ENCODE measurements around the gene CCDC39. TPM values are rescaled to one million over a fixed set of nuclear protein-coding genes. Genes with fewer than 3 reads are reported as not detected.

CCDC39 gene
- total and polyA plus RNA-seq, 9 of the 15 experiments (the other 6 are each of a cell fraction or from before 2014, with no cell fraction given): not detected

GRCh38 chr3:180657094-180657493 lies 22.2 kb downstream of the CCDC39 start:
- Histone ChIP-seq H3K4me3 (no peak overlapping the region), H3K9me3 (replicated peaks; ENCODE audit: control insufficient read depth, insufficient read depth, low read depth, low read length) (no peaks in the 10 kb centered on the region), H3K9me1 (ENCODE audit: control insufficient read depth, insufficient read depth, low read length) (no peaks in the 10 kb centered on the region), H3K36me3 (ENCODE audit: control insufficient read depth, insufficient read depth, low read length) (no peaks in the 10 kb centered on the region), H3K4me1 (replicated peaks in 1 of 2; ENCODE audit: control insufficient read depth in 2 of 2, insufficient read depth in 2 of 2, low read length in 2 of 2) (no peaks in the 10 kb centered on the region), H4K20me1 (replicated peaks; ENCODE audit: control insufficient read depth, insufficient read depth, low read length) (no peaks in the 10 kb centered on the region), H3K4me2 (ENCODE audit: insufficient read depth, low read length) (no peak overlapping the region), H2AFZ (ENCODE audit: low read depth, low read length) (no peak overlapping the region), H3K27ac (ENCODE audit: extremely low read depth, low read depth, low read length) (no peak overlapping the region), H3K79me2 (ENCODE audit: control insufficient read depth, insufficient read depth, low read length) (no peaks in the 10 kb centered on the region), H3K27me3 (ENCODE audit: control insufficient read depth in 2 of 2, insufficient read depth in 2 of 2, low read length in 2 of 2) (no peaks in the 10 kb centered on the region), H3K9ac (ENCODE audit: insufficient read depth in 1 of 2, low read depth in 2 of 2, low read length in 2 of 2) (no peak overlapping the region)
- no peak for TF ChIP-seq CBX2 (IDR thresholded peaks at IDR 0.05; ENCODE audit: insufficient read depth, low read length, poor library complexity, severe bottlenecking)
- TF ChIP-seq E2F8 (IDR thresholded peaks at IDR 0.05; ENCODE audit: low read depth, partially characterized antibody): no peak
- WGBS (ENCODE audit: insufficient coverage, low coverage, missing lambda C conversion rate): 0% methylated on average over 4 of the region's 4 CpGs
- ATAC-seq (no peak), FAIRE-seq (no peak), DNase-seq (ENCODE audit: extremely low read depth in 1 of 4, low spot score in 3 of 4) (no peak)
- POLR2A ChIA-PET: interaction anchor here (0.6 to 0.7 kb wide), 2 partner anchors 55 to 390 kb away, joined by 3 read pairs; no protein-coding TSS in a partner anchor
- intact Hi-C loops (cut with micrococcal nuclease): no loop called here
- BruUV-seq (replicated peaks): no TSS peak
- CTCF ChIA-PET (ENCODE audit: low intra/inter-chr PET ratio): no interaction called here
- in situ Hi-C loops (cut with MboI): no loop called here

- Histone ChIP-seq H3K9ac (ENCODE audit: insufficient read depth in 1 of 2, low read depth in 2 of 2, low read length in 2 of 2) (no peak overlapping the region), H3K9me3 (replicated peaks; ENCODE audit: control insufficient read depth, insufficient read depth, low read depth, low read length) (no peaks in the 10 kb centered on the region), H4K20me1 (replicated peaks; ENCODE audit: control insufficient read depth, insufficient read depth, low read length) (no peaks in the 10 kb centered on the region), H3K4me1 (replicated peaks in 1 of 2; ENCODE audit: control insufficient read depth in 2 of 2, insufficient read depth in 2 of 2, low read length in 2 of 2) (no peaks in the 10 kb centered on the region), H3K27ac (ENCODE audit: extremely low read depth, low read depth, low read length) (no peak overlapping the region), H3K27me3 (ENCODE audit: control insufficient read depth in 2 of 2, insufficient read depth in 2 of 2, low read length in 2 of 2) (no peaks in the 10 kb centered on the region), H3K9me1 (ENCODE audit: control insufficient read depth, insufficient read depth, low read length) (no peaks in the 10 kb centered on the region), H3K4me2 (ENCODE audit: insufficient read depth, low read length) (no peak overlapping the region), H3K79me2 (ENCODE audit: control insufficient read depth, insufficient read depth, low read length) (no peaks in the 10 kb centered on the region), H3K4me3 (no peak overlapping the region), H3K36me3 (ENCODE audit: control insufficient read depth, insufficient read depth, low read length) (no peaks in the 10 kb centered on the region), H2AFZ (ENCODE audit: low read depth, low read length) (no peak overlapping the region)
- intact Hi-C loops (cut with micrococcal nuclease): no loop called here
- ATAC-seq (no peak), DNase-seq (ENCODE audit: extremely low read depth in 1 of 4, low spot score in 3 of 4) (no peak), FAIRE-seq (no peak)
- WGBS (ENCODE audit: insufficient coverage, low coverage, missing lambda C conversion rate): 0% methylated on average over 4 of the region's 4 CpGs
- CTCF ChIA-PET (ENCODE audit: low intra/inter-chr PET ratio): no interaction called here
- in situ Hi-C loops (cut with MboI): no loop called here
- BruUV-seq (replicated peaks): no TSS peak
- POLR2A ChIA-PET: interaction anchor here (0.6 kb wide), 1 partner anchor 395 kb away, joined by 3 read pairs; no protein-coding TSS in a partner anchor
- no peak for TF ChIP-seq SRSF3 (IDR thresholded peaks at IDR 0.05; ENCODE audit: insufficient read depth, low read length)
- TF ChIP-seq EP300 (IDR thresholded peaks at IDR 0.05; ENCODE audit: low read length): no peak
- no peak for TF ChIP-seq MTA3 (IDR thresholded peaks at IDR 0.05; ENCODE audit: borderline replicate concordance)
- TF ChIP-seq NCOA4 (IDR thresholded peaks at IDR 0.05; ENCODE audit: partially characterized antibody): no peak
- TF ChIP-seq ZNF764 (CRISPR knock-in tag; IDR thresholded peaks at IDR 0.05; ENCODE audit: low read depth): no peak
- no peak for TF ChIP-seq ZNF316 (IDR thresholded peaks at IDR 0.05)
Observed at GRCh38 chr3:180656406-180656805, 22.9 kb downstream of the CCDC39 start.

All from K562 (cell line).